Peyer's patch (tissue), 4 donors: Measurements from ENCODE around the gene CDK5R1. TPM values are rescaled to one million over a fixed set of nuclear protein-coding genes. Genes with fewer than 3 reads are reported as not detected.

Experiments used
- DNase-seq, 3 donors: peaks; one replicate each; pipeline ENCODE4 v3.0.0-alpha.2; 2017 to 2019
- H3K27ac ChIP-seq, 4 donors: fragments of 200-600 bp; sonication (generic); one replicate each; pipeline ENCODE4 v1.5.1; 2016 to 2019
- H3K27me3 ChIP-seq, 2 donors: fragments of 200-600 bp; sonication (generic); one replicate each; pipeline ENCODE4 v1.5.1; 2019
- H3K36me3 ChIP-seq, 3 donors: fragments of 200-600 bp; sonication (generic); one replicate each; pipeline ENCODE4 v1.5.1; 2016 to 2019
- H3K4me1 ChIP-seq, 4 donors: fragments of 200-600 bp; sonication (generic); one replicate each; pipeline ENCODE4 v1.5.1; 2016 to 2019
- H3K4me3 ChIP-seq, 4 donors: fragments of 200-600 bp; sonication (generic); 1 replicate in 3 of 4; 2 replicates in 1 of 4; pipeline ENCODE4 v1.5.1; 2016 to 2019; ENCODE audit warnings: mild to moderate bottlenecking in 1 of 4
- H3K9me3 ChIP-seq, 4 donors: fragments of 200-600 bp; sonication (generic); one replicate each; pipeline ENCODE4 v1.5.1; 2016 to 2019; ENCODE audit warnings: mild to moderate bottlenecking in 1 of 4
- POLR2A ChIP-seq, 2 donors: fragments of 450-650 bp; IDR thresholded peaks; one replicate each; pipeline ENCODE4 v1.5.1; 2017; ENCODE audit warnings: antibody characterized with exemption in 2 of 2, mild to moderate bottlenecking in 2 of 2, moderate library complexity in 2 of 2
- total RNA-seq, 4 donors: library from RNA; depleted of rRNA; stranded (reverse); fragments of >200 nt; gene quantifications; one replicate each; pipeline ENCODE4 v1.1.0, GENCODE V29; 2016
- TF ChIP-seq, protein P1 (sequence below), 6 experiments: fragments of 450-650 bp in 4 of 6; fragments of 200-600 bp in 2 of 6; sonication (generic) in 1 of 6; IDR thresholded peaks; one replicate each; pipeline ENCODE4 v1.5.1; 2017 to 2019; ENCODE audit warnings: antibody characterized with exemption in 6 of 6, mild to moderate bottlenecking in 3 of 6, moderate library complexity in 1 of 6

The CDK5R1 gene
- total RNA-seq, 4 donors from 2014 or later, result 0.88 to 1.9 (median 1.2) TPM; not detected in 1

DNA sequence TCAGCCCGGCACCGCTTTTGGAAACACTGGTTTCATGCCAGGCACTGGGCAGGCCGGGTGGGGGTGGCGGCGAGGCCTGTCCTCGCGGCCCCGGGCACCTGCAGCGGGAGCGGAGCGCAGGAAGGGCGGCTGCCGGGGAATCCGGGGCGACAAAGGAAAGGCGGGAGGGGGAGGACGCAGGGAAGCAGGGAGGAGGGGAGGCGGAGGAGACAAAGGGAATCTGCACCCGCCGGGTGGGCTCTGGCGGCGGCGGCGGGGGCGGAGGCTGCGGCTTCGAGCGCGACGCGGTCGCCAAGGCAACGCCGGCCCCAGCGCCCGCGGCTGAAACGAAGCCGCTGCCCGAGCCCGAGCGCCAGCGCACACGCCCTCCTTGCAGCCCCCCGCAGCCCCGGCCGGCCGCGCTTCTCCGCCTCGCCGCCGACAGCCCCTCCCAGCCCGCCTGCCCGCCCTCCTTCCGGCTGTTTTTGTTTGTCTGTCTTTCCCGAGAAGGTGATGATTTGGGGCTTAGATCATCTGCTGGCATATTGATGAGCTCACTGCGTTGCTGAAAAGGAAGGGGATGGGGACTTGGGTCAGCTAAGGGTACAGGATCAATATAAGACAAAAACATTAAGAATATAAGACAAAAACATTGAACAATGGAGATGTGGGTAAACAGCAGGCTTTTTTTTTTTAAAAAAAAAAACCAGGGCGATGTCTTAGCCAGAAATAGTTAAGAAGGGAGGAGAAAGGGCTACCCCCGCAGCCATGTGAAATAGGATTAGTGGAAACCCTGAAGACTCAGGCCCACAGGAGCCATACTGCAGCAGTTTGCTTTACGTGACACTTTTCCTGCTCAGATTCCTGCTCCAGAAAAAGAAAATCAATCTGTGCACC, 32.7 kb downstream of the CDK5R1 start:
- H3K27ac ChIP-seq, result peak overlapping the region; percentile 40 to 73 (median 72)
- H3K9me3 ChIP-seq, result no peaks in the 10 kb centered on the region
- peak; percentile 43 to 84 (median 62) for DNase-seq
- peaks cover 0 to 20% (median 15%) of the 10 kb centered on the region in 4 donors for H3K4me1 ChIP-seq
- H3K27me3 ChIP-seq, result no peaks in the 10 kb centered on the region
- no peaks in the 10 kb centered on the region for H3K36me3 ChIP-seq
- H3K4me3 ChIP-seq, result peak overlapping the region; percentile 30 to 50 (median 44)
- no peak for TF ChIP-seq POLR2A (IDR thresholded peaks at IDR 0.05)
- TF ChIP-seq, protein P1, sequence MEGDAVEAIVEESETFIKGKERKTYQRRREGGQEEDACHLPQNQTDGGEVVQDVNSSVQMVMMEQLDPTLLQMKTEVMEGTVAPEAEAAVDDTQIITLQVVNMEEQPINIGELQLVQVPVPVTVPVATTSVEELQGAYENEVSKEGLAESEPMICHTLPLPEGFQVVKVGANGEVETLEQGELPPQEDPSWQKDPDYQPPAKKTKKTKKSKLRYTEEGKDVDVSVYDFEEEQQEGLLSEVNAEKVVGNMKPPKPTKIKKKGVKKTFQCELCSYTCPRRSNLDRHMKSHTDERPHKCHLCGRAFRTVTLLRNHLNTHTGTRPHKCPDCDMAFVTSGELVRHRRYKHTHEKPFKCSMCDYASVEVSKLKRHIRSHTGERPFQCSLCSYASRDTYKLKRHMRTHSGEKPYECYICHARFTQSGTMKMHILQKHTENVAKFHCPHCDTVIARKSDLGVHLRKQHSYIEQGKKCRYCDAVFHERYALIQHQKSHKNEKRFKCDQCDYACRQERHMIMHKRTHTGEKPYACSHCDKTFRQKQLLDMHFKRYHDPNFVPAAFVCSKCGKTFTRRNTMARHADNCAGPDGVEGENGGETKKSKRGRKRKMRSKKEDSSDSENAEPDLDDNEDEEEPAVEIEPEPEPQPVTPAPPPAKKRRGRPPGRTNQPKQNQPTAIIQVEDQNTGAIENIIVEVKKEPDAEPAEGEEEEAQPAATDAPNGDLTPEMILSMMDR (IDR thresholded peaks at IDR 0.05), result no peak

DNA sequence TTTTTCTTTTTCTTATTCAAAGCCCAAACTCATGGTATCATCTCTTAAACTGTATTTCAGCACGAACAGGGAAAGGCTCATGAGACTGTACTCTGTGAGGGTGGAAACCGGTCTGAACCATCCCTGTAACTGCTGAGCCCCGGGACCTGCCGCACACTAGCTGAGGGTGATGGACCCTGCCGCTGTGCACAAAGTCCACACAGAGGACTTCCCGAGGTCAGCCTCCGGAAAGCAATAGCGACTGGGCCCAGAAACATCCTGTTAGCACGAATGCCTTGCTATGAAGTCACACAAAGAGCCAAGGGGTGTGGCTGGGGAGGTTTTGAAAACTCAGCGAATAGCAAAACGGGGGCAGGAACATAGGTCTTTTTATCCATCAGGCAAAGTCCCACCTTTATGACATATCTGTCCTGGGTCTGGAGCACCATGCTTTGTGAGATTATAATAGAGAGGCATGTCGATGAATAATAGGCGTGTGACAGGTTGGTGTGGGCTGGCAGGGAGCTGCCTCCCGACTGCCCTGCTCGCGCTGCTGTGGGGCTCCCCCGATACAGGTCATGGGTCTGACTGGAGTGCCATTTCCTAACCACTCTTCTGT, 33.4 kb downstream of the CDK5R1 start:
- TF ChIP-seq POLR2A (IDR thresholded peaks at IDR 0.05), result no peak
- TF ChIP-seq, protein P1 (IDR thresholded peaks at IDR 0.05), result no peak
- H3K9me3 ChIP-seq, result no peaks in the 10 kb centered on the region
- peak overlapping the region in 1 of 4 donors; percentile 40 for H3K4me3 ChIP-seq
- H3K27me3 ChIP-seq, result no peaks in the 10 kb centered on the region
- DNase-seq, result peak in 2 of 3 donors; percentile 69 to 83
- peak overlapping the region; percentile 40 to 73 (median 66) for H3K27ac ChIP-seq
- no peaks in the 10 kb centered on the region for H3K36me3 ChIP-seq
- peaks cover 0 to 20% (median 15%) of the 10 kb centered on the region in 4 donors for H3K4me1 ChIP-seq

DNA sequence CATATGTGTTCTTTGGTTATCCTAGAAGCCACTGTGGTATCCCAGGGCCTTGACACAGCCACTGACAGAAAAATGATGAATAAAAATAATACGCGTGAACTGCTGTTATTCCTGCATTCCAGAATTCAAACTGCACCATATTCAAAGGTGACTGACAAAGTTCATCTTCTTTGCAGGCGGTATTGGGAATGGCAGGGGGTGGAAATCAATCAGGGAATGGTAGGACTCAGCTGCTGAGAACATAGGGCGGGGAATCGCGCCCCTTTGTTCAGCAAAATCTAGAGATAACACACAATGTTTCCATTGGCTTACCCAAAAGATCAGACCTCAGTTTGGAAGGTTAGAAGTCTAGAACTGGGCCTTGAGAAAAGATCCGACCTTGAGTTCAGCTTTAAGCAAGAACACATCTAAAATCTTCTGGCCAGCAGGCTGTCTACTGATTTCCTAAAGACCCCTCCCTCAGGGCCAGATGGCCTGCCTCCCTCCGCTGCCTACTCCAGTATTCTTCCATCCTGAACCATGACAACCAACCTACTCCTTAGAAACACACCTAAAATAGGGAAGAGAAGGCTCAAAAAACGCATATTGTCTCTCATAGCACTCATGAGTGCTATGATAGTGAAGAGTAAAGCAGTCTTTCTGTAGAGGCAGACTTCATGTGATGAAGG, 34.1 kb downstream of the CDK5R1 start:
- peak overlapping the region in 3 of 4 donors; percentile 63 to 73 (median 70) for H3K27ac ChIP-seq
- H3K27me3 ChIP-seq, result no peaks in the 10 kb centered on the region
- H3K4me3 ChIP-seq, result no peak overlapping the region
- DNase-seq, result no peak
- H3K4me1 ChIP-seq, result peaks cover 0 to 20% (median 15%) of the 10 kb centered on the region in 4 donors
- TF ChIP-seq, protein P1 (IDR thresholded peaks at IDR 0.05), result no peak
- TF ChIP-seq POLR2A (IDR thresholded peaks at IDR 0.05), result no peak
- H3K9me3 ChIP-seq, result no peaks in the 10 kb centered on the region
- no peaks in the 10 kb centered on the region for H3K36me3 ChIP-seq

DNA sequence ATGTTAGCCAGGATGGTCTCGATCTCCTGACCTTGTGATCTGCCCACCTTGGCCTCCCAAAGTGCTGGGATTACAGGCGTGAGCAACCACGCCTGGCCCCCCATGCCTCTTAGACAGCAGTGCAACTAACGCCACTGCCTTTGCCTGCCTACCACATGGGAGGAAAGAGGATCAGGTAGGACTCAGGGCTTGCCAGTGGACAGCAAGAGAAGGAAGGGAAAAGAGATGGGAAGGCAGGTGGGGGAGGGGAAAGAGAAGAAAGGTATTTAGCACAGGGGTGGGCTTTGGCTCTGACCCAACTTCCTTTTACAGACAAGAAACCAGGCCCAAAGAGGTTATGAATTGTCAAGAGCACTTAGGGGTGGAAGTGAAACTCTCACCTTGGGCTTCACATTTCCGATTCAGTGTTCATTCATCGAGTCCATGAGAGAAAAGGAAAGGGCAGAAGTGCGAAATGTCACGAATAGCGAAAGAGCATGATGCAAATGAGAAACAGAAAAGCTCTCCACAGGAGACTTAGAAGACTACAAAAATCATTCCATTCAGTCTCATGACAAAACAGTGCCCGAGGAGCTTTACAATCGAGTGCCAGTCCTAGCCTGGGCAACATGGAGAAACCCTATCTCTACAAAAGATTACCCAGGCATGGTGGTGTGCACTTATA, 36.4 kb downstream of the CDK5R1 start:
- Histone ChIP-seq H3K27me3 (no peaks in the 10 kb centered on the region), H3K4me1 (peaks cover 0 to 15% (median 13%) of the 10 kb centered on the region in 4 donors), H3K4me3 (no peak overlapping the region), H3K9me3 (no peaks in the 10 kb centered on the region), H3K27ac (peak overlapping the region in 2 of 4 donors; percentile 33 to 67), H3K36me3 (no peaks in the 10 kb centered on the region)
- peak in 2 of 3 donors; percentile 66 to 78 for DNase-seq
- no peak for TF ChIP-seq POLR2A (IDR thresholded peaks at IDR 0.05)
- TF ChIP-seq, protein P1 (IDR thresholded peaks at IDR 0.05), result no peak
